A549 (cell line): Measurements from ENCODE around the gene DOK5.

Experiments used
- CHD2 ChIP-seq: fragments of 150-350 bp; IDR thresholded peaks from 2 replicates; pipeline ENCODE4 v1.6.1; 2014; ENCODE audit warnings: low read length; ENCODE audit not compliant: partially characterized antibody
- CTCF ChIP-seq: fragments of >200 bp; sonication (Bioruptor Twin); formaldehyde crosslinking; IDR thresholded peaks from 3 replicates; pipeline ENCODE4 v1.5.1; 2016
- MYC ChIP-seq: IDR thresholded peaks from 2 replicates; pipeline ENCODE4 v1.6.1; 2012; ENCODE audit warnings: mild to moderate bottlenecking, inconsistent platforms, low read length, improper control_type of control experiment, borderline replicate concordance
- USF2 ChIP-seq: fragments of 450-650 bp; IDR thresholded peaks from 2 replicates; pipeline ENCODE4 v1.6.1; 2014; ENCODE audit warnings: antibody characterized with exemption

GRCh38 chr20:54608943-54609342, 133.6 kb downstream of the DOK5 start:
- no peak for TF ChIP-seq CTCF
- no peak for TF ChIP-seq MYC
- no peak for TF ChIP-seq USF2
- TF ChIP-seq CHD2 = no peak
